ENCODE results near the gene TMEM273. TPM values are rescaled to one million over a fixed set of nuclear protein-coding genes. Genes with fewer than 3 reads are reported as not detected.

The TMEM273 gene
- total and polyA plus RNA-seq, 9 donors: 1.5 to 25.2 (median 5.0) TPM

DNA sequence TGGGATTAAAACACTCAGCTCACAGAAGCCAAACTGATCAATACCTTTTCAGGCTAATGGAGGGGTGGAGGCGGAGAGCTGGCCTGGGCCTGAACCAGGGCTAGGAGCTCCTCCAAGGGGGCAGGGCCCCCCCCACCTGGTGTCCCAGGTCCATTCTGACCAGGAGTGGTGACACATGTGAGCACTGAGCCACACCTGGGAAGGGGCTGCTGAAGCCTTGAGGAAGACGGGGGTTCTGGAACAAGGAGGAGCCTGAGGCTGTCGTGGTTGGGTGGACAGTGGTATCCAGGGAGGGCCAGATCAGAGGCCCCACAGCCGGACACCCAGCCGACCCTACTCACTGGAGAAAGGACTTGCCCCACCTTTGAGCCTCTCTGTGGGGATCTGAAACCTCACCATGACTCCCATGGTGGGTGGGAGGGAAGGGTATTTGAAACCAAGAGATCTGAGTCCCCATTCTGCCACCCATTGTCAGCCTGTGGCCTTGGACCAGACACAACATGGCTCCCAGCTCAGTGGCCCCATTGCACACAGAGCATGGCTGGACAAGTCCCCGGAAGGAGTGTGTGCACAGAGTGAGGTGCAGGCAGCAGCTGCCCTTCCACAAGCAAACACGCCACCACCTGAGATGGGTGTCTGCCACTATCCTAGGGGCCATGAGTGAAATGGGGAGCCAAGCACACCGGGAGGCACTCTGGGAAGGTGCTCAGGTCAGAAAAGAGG lies 12.4 kb downstream of the TMEM273 start:
- Histone ChIP-seq H3K9me3 (no peaks in the 10 kb centered on the region), H3K4me1 (ENCODE audit: insufficient read depth) (no peaks in the 10 kb centered on the region), H3K4me3 (no peak overlapping the region), H3K36me3 (no peaks in the 10 kb centered on the region), H3K27me3 (no peaks in the 10 kb centered on the region), H3K27ac (no peak overlapping the region)
- TF ChIP-seq, protein P1, sequence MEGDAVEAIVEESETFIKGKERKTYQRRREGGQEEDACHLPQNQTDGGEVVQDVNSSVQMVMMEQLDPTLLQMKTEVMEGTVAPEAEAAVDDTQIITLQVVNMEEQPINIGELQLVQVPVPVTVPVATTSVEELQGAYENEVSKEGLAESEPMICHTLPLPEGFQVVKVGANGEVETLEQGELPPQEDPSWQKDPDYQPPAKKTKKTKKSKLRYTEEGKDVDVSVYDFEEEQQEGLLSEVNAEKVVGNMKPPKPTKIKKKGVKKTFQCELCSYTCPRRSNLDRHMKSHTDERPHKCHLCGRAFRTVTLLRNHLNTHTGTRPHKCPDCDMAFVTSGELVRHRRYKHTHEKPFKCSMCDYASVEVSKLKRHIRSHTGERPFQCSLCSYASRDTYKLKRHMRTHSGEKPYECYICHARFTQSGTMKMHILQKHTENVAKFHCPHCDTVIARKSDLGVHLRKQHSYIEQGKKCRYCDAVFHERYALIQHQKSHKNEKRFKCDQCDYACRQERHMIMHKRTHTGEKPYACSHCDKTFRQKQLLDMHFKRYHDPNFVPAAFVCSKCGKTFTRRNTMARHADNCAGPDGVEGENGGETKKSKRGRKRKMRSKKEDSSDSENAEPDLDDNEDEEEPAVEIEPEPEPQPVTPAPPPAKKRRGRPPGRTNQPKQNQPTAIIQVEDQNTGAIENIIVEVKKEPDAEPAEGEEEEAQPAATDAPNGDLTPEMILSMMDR (IDR thresholded peaks at IDR 0.05): no peak
- 94 to 97% (median 95%) methylated on average over 8 of the region's 8 CpGs for WGBS, 3 donors
- intact Hi-C loops (cut with DNase I): no loop called here
- no peak for DNase-seq

DNA sequence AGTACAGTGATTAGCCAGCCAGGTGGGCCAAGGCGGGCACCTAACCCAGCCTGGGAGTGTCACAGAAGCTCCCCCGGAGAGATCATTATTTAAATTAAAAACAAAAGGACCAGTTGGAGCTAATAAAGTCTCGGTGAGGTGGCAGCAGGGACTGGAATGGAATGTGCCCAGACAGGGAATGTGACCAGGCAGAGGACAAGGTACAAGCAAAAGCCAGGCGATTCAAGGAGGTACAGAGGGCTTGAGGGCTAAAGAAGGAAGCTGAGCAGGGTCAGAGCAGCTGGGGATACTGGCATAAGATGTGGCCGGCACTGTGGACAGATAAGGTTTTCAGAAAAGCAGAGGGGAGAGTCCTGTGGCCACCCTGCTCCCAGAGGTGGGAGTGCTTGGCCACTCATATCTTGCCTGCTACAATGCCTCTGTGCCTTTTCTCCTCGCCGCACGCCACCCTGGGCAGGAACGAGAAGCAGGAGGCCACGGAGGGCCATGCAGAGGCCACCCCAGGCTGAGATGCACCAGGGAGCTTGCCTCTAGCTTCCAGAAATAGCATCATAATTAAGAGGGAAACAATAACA lies 13.2 kb downstream of the TMEM273 start:
- no peak for DNase-seq
- H3K4me3 ChIP-seq: no peak overlapping the region
- 83 to 87% (median 85%) methylated on average over 10 of the region's 10 CpGs for WGBS, 3 donors
- intact Hi-C loops (cut with DNase I): loop anchor here in 1 of 4 donors (5.0 kb wide), 1 partner anchor 198 kb away; no protein-coding TSS in a partner anchor
- TF ChIP-seq, protein P1 (IDR thresholded peaks at IDR 0.05): no peak
- TF ChIP-seq EP300 (IDR thresholded peaks at IDR 0.05): no peak
- no peak for TF ChIP-seq POLR2A (IDR thresholded peaks at IDR 0.05)
- no peaks in the 10 kb centered on the region for H3K4me1 ChIP-seq (ENCODE audit: insufficient read depth)
- H3K36me3 ChIP-seq: no peaks in the 10 kb centered on the region
- no peaks in the 10 kb centered on the region for H3K27me3 ChIP-seq
- no peak overlapping the region for H3K27ac ChIP-seq
- no peaks in the 10 kb centered on the region for H3K9me3 ChIP-seq

DNA sequence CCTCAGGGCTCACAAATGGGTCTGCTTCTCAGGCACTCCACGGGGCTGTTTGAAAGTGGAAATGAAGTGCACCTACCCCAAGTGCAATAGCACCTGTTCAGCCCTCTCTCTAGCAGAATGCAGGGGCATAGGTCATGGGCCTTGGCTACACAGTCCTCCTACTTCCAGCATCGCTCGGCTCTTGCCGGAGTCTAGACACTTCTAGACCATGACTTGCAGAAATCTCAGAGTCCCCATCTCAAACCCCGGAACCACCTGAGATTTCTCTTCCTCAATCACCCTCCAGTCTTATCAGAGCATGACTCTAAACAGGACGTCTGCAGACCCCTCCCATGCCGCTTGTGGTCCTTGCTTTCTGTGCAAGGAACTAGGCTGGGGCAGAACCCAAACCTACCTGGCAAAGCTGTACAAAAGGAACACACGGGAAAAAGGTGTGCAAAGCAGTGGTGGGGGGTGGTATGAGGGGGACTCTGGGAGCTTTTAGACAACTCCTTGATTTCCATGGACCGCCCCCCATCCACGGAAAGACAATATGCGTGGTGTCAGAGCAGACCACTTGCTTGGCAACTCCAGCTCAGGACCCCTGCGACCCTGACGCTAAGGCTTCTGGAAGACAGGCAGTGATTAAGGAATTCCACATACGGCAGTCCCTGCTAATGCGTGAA lies 13.8 kb downstream of the TMEM273 start:
- 76 to 85% (median 78%) methylated on average over 14 to 15 of the region's 15 CpGs for WGBS, 3 donors
- no peak for DNase-seq

DNA sequence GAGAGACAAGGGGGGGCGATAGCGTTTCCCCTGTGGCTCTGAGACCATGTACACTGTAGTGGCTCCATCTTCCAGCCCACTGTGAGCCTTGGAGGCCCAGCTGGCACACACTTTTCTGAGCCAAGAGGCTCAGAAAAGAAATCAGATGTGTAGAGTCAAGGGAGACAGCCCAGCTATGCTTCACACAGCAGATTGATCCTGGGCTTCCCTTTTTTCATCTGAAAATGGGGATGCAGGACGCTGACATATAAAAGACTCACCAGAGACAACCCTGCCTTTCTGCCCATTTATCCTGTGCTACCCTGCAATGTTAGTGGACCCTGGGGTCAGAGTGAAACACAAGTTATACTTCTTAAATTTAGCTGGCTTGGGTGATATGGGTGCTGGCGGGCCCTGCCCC lies 14.3 kb downstream of the TMEM273 start:
- intact Hi-C loops (cut with DNase I): loop anchor here in 1 of 4 donors (5.0 kb wide), 1 partner anchor 197 kb away; no protein-coding TSS in a partner anchor
- H3K4me1 ChIP-seq (ENCODE audit: insufficient read depth): no peaks in the 10 kb centered on the region
- no peaks in the 10 kb centered on the region for H3K27me3 ChIP-seq
- TF ChIP-seq, protein P1 (IDR thresholded peaks at IDR 0.05): no peak
- TF ChIP-seq EP300 (IDR thresholded peaks at IDR 0.05) (no peak), POLR2A (IDR thresholded peaks at IDR 0.05) (no peak)
- 73 to 96% (median 84%) methylated on average over 4 of the region's 4 CpGs for WGBS, 3 donors
- no peaks in the 10 kb centered on the region for H3K36me3 ChIP-seq
- no peaks in the 10 kb centered on the region for H3K9me3 ChIP-seq
- H3K4me3 ChIP-seq: no peak overlapping the region
- no peak overlapping the region for H3K27ac ChIP-seq
- no peak for DNase-seq

More for the DNA sequence above, 13.8 kb downstream of the TMEM273 start:
- intact Hi-C loops (cut with DNase I): loop anchor here in 1 of 4 donors (5.0 kb wide), 1 partner anchor 197 kb away; no protein-coding TSS in a partner anchor
- Histone ChIP-seq H3K27me3 (no peaks in the 10 kb centered on the region), H3K9me3 (no peaks in the 10 kb centered on the region), H3K4me3 (no peak overlapping the region), H3K27ac (no peak overlapping the region), H3K4me1 (ENCODE audit: insufficient read depth) (no peaks in the 10 kb centered on the region), H3K36me3 (no peaks in the 10 kb centered on the region)
- TF ChIP-seq, protein P1 (IDR thresholded peaks at IDR 0.05): no peak
- TF ChIP-seq POLR2A (IDR thresholded peaks at IDR 0.05) (no peak), EP300 (IDR thresholded peaks at IDR 0.05) (no peak)

Measured in ovary (tissue), 9 donors.